Endothelial cell of umbilical vein (primary cell): Measurements from ENCODE around the gene CNTNAP2.

ENCODE experiments used
- CTCF ChIP-seq, 2 donors: IDR thresholded peaks; 1 replicate in 1 of 2; 2 replicates in 1 of 2; pipeline ENCODE4 v1.5.1; 2011; ENCODE audit warnings: low read length in 2 of 2, mild to moderate bottlenecking in 2 of 2, moderate library complexity in 2 of 2, control low read depth in 1 of 2, inconsistent platforms in 1 of 2, low read depth in 1 of 2; ENCODE audit not compliant: insufficient read depth in 1 of 2; ENCODE audit errors: extremely low read depth in 1 of 2
- EZH2 ChIP-seq: IDR thresholded peaks from 2 replicates; pipeline ENCODE4 v1.6.1; 2012; ENCODE audit warnings: borderline replicate concordance, low read depth, mild to moderate bottlenecking, moderate library complexity, low read length, inconsistent platforms; ENCODE audit not compliant: severe bottlenecking
- FOS ChIP-seq: IDR thresholded peaks from 2 replicates; pipeline ENCODE4 v1.6.1; 2011; ENCODE audit warnings: mild to moderate bottlenecking, low read length, moderate library complexity, borderline replicate concordance; ENCODE audit not compliant: insufficient read depth
- JUN ChIP-seq: IDR thresholded peaks from 2 replicates; pipeline ENCODE4 v1.6.1; 2011; ENCODE audit warnings: borderline replicate concordance, low read depth; ENCODE audit not compliant: insufficient read length, insufficient read depth
- POLR2A ChIP-seq: IDR thresholded peaks from 2 replicates; pipeline ENCODE4 v1.6.1; 2012; ENCODE audit warnings: low read depth, mild to moderate bottlenecking, control low read depth, low read length
- POLR2AphosphoS5 ChIP-seq: IDR thresholded peaks from 2 replicates; pipeline ENCODE4 v1.6.1; 2012; ENCODE audit warnings: low read depth, mild to moderate bottlenecking, control low read depth, low read length, moderate library complexity; ENCODE audit not compliant: insufficient read depth
- TF ChIP-seq, protein P1 (sequence below): IDR thresholded peaks from 2 replicates; pipeline ENCODE4 v1.6.1; 2011; ENCODE audit not compliant: insufficient read depth, insufficient read length

DNA sequence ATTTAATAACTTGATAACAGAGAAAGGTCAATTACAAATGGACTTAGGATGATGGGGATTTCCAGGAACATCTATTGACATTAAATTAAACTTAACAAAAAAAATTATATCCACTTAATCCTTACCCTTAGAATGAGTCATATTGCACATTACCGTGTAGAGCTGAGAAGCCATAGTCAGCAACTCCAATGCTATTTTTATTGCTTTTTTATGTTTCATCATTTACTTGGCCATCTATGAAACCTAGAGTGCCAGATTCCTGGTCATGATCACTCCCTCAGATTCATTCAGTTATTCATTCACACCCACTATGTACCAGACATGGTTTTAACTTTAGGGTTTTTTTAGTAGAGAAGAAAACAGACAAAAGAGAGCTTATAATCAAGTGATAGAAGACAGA lies 1180.4 kb downstream of the CNTNAP2 start:
- TF ChIP-seq CTCF (IDR thresholded peaks at IDR 0.05; ENCODE audit: extremely low read depth in 1 of 2, insufficient read depth in 1 of 2, low read depth in 1 of 2, low read length in 2 of 2) (no peak), POLR2A (no peak), EZH2 (no peak), JUN (no peak), POLR2AphosphoS5 (no peak), FOS (no peak)
- TF ChIP-seq, protein P1, sequence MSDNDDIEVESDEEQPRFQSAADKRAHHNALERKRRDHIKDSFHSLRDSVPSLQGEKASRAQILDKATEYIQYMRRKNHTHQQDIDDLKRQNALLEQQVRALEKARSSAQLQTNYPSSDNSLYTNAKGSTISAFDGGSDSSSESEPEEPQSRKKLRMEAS = no peak
